H1 (cell line): ENCODE measurements around the gene APEH. TPM values are rescaled to one million over a fixed set of nuclear protein-coding genes. Genes with fewer than 3 reads are reported as not detected.

Experiments
- CTCF ChIA-PET: fragments of 300-600 bp; sonication (Branson Sonifier 250); formaldehyde crosslinking; loops from one replicate; lab custom pipeline; 2021; ENCODE audit not compliant: partially characterized antibody; lab: Charles Lee
- POLR2A ChIA-PET: fragments of 300-600 bp; sonication (Branson Sonifier 250); formaldehyde crosslinking; loops from one replicate; lab custom pipeline; 2021; ENCODE audit warnings: inconsistent platforms; ENCODE audit not compliant: partially characterized antibody; lab: Charles Lee
- DNase-seq, 2 experiments: peaks; one replicate each; pipeline versions ENCODE4 v3.0.0 to v3.0.0-alpha.2; 2010 to 2022; ENCODE audit warnings: low spot score in 2 of 2, low read depth in 1 of 2, mixed read lengths in 1 of 2
- FAIRE-seq: peaks from 2 replicates; lab custom pipeline; 2011; peaks lifted over from hg19 to GRCh38; lab: Jason Lieb, UNC
- H2AFZ ChIP-seq: 2 replicates; pipeline ENCODE4 v1.8.1; 2012; ENCODE audit warnings: low read length, inconsistent platforms
- H2AK5ac ChIP-seq: 2 replicates; pipeline ENCODE4 v1.6.1; 2013; ENCODE audit warnings: low read depth, low read length
- H2BK120ac ChIP-seq: replicated peaks from 2 replicates; pipeline ENCODE3; 2013; ENCODE audit warnings: low read depth, low read length, inconsistent platforms
- H2BK12ac ChIP-seq: 2 replicates; pipeline ENCODE4 v1.6.1; 2013; ENCODE audit warnings: low read depth, low read length
- H2BK15ac ChIP-seq: 2 replicates; pipeline ENCODE4 v1.6.1; 2013; ENCODE audit warnings: low read length
- H2BK20ac ChIP-seq: 2 replicates; pipeline ENCODE4 v1.6.1; 2013; ENCODE audit warnings: low read length
- H2BK5ac ChIP-seq: 2 replicates; pipeline ENCODE4 v1.6.1; 2013; ENCODE audit warnings: low read depth, low read length
- H3K14ac ChIP-seq: 2 replicates; pipeline ENCODE4 v1.6.1; 2013; ENCODE audit warnings: inconsistent platforms; ENCODE audit not compliant: insufficient read length
- H3K18ac ChIP-seq: 2 replicates; pipeline ENCODE4 v1.6.1; 2013; ENCODE audit warnings: low read length; ENCODE audit errors: extremely low read depth
- H3K23ac ChIP-seq: 2 replicates; pipeline ENCODE4 v1.6.1; 2013; ENCODE audit warnings: inconsistent platforms; ENCODE audit not compliant: insufficient read length
- H3K23me2 ChIP-seq: 2 replicates; pipeline ENCODE4 v1.6.1; 2013; ENCODE audit warnings: low read depth, low read length
- H3K27ac ChIP-seq: 2 replicates; pipeline ENCODE4 v1.6.1; 2011; ENCODE audit warnings: low read depth, low read length, inconsistent platforms
- H3K27me3 ChIP-seq, 4 experiments: replicated peaks in 1 of 4; 1 replicate in 1 of 4; 2 replicates in 3 of 4; pipeline versions ENCODE4 v1.6.1 to v1.8.1; 2011 to 2013; ENCODE audit warnings: low read length in 3 of 4, mild to moderate bottlenecking in 3 of 4, inconsistent platforms in 2 of 4, mixed read lengths in 2 of 4, moderate library complexity in 1 of 4; ENCODE audit not compliant: control insufficient read depth in 3 of 4, insufficient read depth in 3 of 4; ENCODE audit errors: extremely low read depth in 1 of 4
- H3K36me3 ChIP-seq, 4 experiments: 2 replicates each; pipeline versions ENCODE4 v1.6.1 to v1.8.1; 2011 to 2013; ENCODE audit warnings: mild to moderate bottlenecking in 4 of 4, low read length in 3 of 4, moderate library complexity in 2 of 4, control low read depth in 1 of 4, inconsistent platforms in 1 of 4; ENCODE audit not compliant: insufficient read depth in 4 of 4, control insufficient read depth in 2 of 4
- H3K4ac ChIP-seq: replicated peaks from 2 replicates; pipeline ENCODE3; 2013; ENCODE audit warnings: low read length, low read depth, mixed read lengths, inconsistent platforms; ENCODE audit not compliant: insufficient read length
- H3K4me1 ChIP-seq, 4 experiments: replicated peaks in 1 of 4; 1 replicate in 1 of 4; 2 replicates in 3 of 4; pipeline versions ENCODE4 v1.6.1 to v1.8.1; 2011 to 2013; ENCODE audit warnings: low read length in 3 of 4, inconsistent platforms in 2 of 4, mixed read lengths in 1 of 4; ENCODE audit not compliant: insufficient read depth in 4 of 4, control insufficient read depth in 3 of 4
- H3K4me2 ChIP-seq, 2 experiments: 2 replicates each; pipeline versions ENCODE4 v1.6.1 to v1.8.1; 2011 to 2013; ENCODE audit warnings: low read depth in 2 of 2, low read length in 2 of 2, control low read depth in 1 of 2, inconsistent platforms in 1 of 2, mild to moderate bottlenecking in 1 of 2; ENCODE audit not compliant: insufficient read depth in 1 of 2
- H3K4me3 ChIP-seq, 4 experiments: fragments of 200-600, 300-600 bp in 1 of 4; sonication (generic), shearing (Covaris generic), sonication (Bioruptor Twin) in 1 of 4; 2 replicates each; pipeline versions ENCODE4 v1.5.1 to v1.8.1; 2011 to 2016; ENCODE audit warnings: low read length in 4 of 4, low read depth in 3 of 4, control low read depth in 2 of 4, inconsistent platforms in 2 of 4, mild to moderate bottlenecking in 2 of 4, mixed read lengths in 1 of 4, moderate library complexity in 1 of 4; ENCODE audit not compliant: insufficient read depth in 2 of 4; ENCODE audit errors: extremely low read depth in 1 of 4
- H3K56ac ChIP-seq: replicated peaks from 2 replicates; pipeline ENCODE3; 2013; ENCODE audit warnings: low read depth, mild to moderate bottlenecking, mixed read lengths, low read length, inconsistent platforms; ENCODE audit not compliant: insufficient read length
- H3K79me1 ChIP-seq: 2 replicates; pipeline ENCODE4 v1.6.1; 2013; ENCODE audit warnings: low read depth, low read length, control low read depth
- H3K79me2 ChIP-seq, 2 experiments: 2 replicates each; pipeline versions ENCODE4 v1.6.1 to v1.8.1; 2012 to 2013; ENCODE audit warnings: low read length in 2 of 2, mild to moderate bottlenecking in 2 of 2, inconsistent platforms in 1 of 2; ENCODE audit not compliant: insufficient read depth in 2 of 2, control insufficient read depth in 1 of 2
- H3K9ac ChIP-seq, 4 experiments: replicated peaks in 1 of 4; 1 replicate in 1 of 4; 2 replicates in 3 of 4; pipeline versions ENCODE4 v1.6.1 to v1.8.1; 2011 to 2013; ENCODE audit warnings: low read depth in 3 of 4, low read length in 3 of 4, control low read depth in 2 of 4, mild to moderate bottlenecking in 2 of 4, moderate library complexity in 2 of 4, inconsistent platforms in 1 of 4; ENCODE audit errors: extremely low read depth in 1 of 4
- H3K9me3 ChIP-seq, 2 experiments: 2 replicates each; pipeline versions ENCODE4 v1.6.1 to v1.8.1; 2012 to 2013; ENCODE audit warnings: mild to moderate bottlenecking in 2 of 2, moderate library complexity in 2 of 2, control low read depth in 1 of 2, inconsistent platforms in 1 of 2, low read depth in 1 of 2, low read length in 1 of 2, mixed read lengths in 1 of 2; ENCODE audit not compliant: insufficient read depth in 2 of 2
- H4K20me1 ChIP-seq, 2 experiments: replicated peaks in 1 of 2; 2 replicates each; pipeline versions ENCODE3 to v1.8.1; 2011 to 2013; ENCODE audit warnings: inconsistent platforms in 2 of 2, low read length in 2 of 2, mild to moderate bottlenecking in 1 of 2; ENCODE audit not compliant: insufficient read depth in 2 of 2, control insufficient read depth in 1 of 2
- H4K5ac ChIP-seq: 2 replicates; pipeline ENCODE4 v1.6.1; 2013; ENCODE audit warnings: low read length, low read depth, mixed read lengths, inconsistent platforms; ENCODE audit not compliant: insufficient read length
- H4K8ac ChIP-seq: 2 replicates; pipeline ENCODE4 v1.8.0; 2013; ENCODE audit warnings: mild to moderate bottlenecking, moderate library complexity, low read length, inconsistent platforms; ENCODE audit not compliant: insufficient read depth; ENCODE audit errors: extremely low read depth
- H4K91ac ChIP-seq: replicated peaks from 2 replicates; pipeline ENCODE3; 2013; ENCODE audit warnings: low read length, mixed read lengths, inconsistent platforms; ENCODE audit not compliant: insufficient read length
- CHD1 ChIP-seq: IDR thresholded peaks from 2 replicates; pipeline ENCODE4 v1.6.1; 2012; ENCODE audit warnings: low read depth, low read length, improper control_type of control experiment
- EP300 ChIP-seq, 2 experiments: IDR thresholded peaks; 1 replicate in 1 of 2; 2 replicates in 1 of 2; pipeline ENCODE4 v1.6.1; 2011 to 2012; ENCODE audit warnings: low read depth in 2 of 2, low read length in 2 of 2, mild to moderate bottlenecking in 2 of 2, borderline replicate concordance in 1 of 2, inconsistent platforms in 1 of 2, moderate library complexity in 1 of 2
- WGBS, 2 experiments: shearing (Covaris generic) in 1 of 2; methylation state at CpG; one replicate each; pipeline versions ENCODE4 v1.1.6 to v1.1.7; 2013 to 2015; ENCODE audit warnings: low lambda C conversion rate in 2 of 2, mixed read lengths in 2 of 2, inconsistent platforms in 1 of 2, low coverage in 1 of 2, missing lambda C conversion rate in 1 of 2; ENCODE audit not compliant: insufficient replicate concordance in 2 of 2, insufficient coverage in 1 of 2, insufficient read length in 1 of 2; ENCODE audit errors: extremely low coverage in 1 of 2, missing lambda C conversion rate in 1 of 2; 5-methylcytosine and 5-hydroxymethylcytosine counted together
- polyA plus RNA-seq, 7 experiments: library from polyadenylated mRNA; depleted of rRNA in 3 of 7; stranded (reverse) in 5 of 7; unstranded in 2 of 7; fragments of >200 nt in 5 of 7; fragments of 200-250 nt in 2 of 7; gene quantifications; 1 replicate in 5 of 7; 2 replicates in 1 of 7; 4 replicates in 1 of 7; pipeline versions ENCODE4 v1.2.1 to v1.2.3, GENCODE V29; 2011 to 2013; ENCODE audit warnings: missing spikeins in 2 of 7, mixed read lengths in 2 of 7
- total RNA-seq: library from RNA; stranded (reverse); fragmentation: NEBNext Ultra II Directional; extraction: Animal tissue kit (Norgen Biotek cat#: 25700); gene quantifications from 2 replicates; pipeline ENCODE4 v1.2.1, GENCODE V29; 2021

APEH gene
- total and polyA plus RNA-seq, 2 of the 8 experiments (the other 6 are each of a cell fraction or from before 2014, with no cell fraction given) = 222 to 260 TPM

GRCh38 chr3:49666592-49666991 lies 7.6 kb upstream of the APEH start:
- 79% methylated on average over 8 of the region's 8 CpGs; no CpG with 5 or more reads in 1 of the 2 experiments for WGBS, 2 experiments
- no peak overlapping the region for H3K4me3 ChIP-seq
- no peak overlapping the region for H2BK5ac ChIP-seq
- H2BK20ac ChIP-seq = no peak overlapping the region
- H2BK12ac ChIP-seq = no peak overlapping the region
- no peaks in the 10 kb centered on the region for H3K79me1 ChIP-seq
- no peak overlapping the region for H3K14ac ChIP-seq
- ChIA-PET POLR2A (interaction anchor here (0.7 to 1.5 kb wide), 4 partner anchors 19 to 255 kb away, joined by 3 to 6 read pairs (median 3); partner anchors contain the start of genes RHOA and TCTA), CTCF (interaction anchor here (0.6 to 2.4 kb wide), 11 partner anchors 10 to 129 kb away, joined by 3 to 20 read pairs (median 4); no protein-coding TSS in a partner anchor)
- H4K8ac ChIP-seq = no peak overlapping the region
- no peak overlapping the region for H4K91ac ChIP-seq
- H3K4me1 ChIP-seq = peaks cover 0 to 8% (median under 1%) of the 10 kb centered on the region in 4 experiments; a peak in 1 of 7 replicates
- H3K9me3 ChIP-seq = no peaks in the 10 kb centered on the region
- FAIRE-seq = no peak
- no peak overlapping the region for H3K27ac ChIP-seq
- no peak overlapping the region for H4K5ac ChIP-seq
- no peak overlapping the region for H3K4ac ChIP-seq
- DNase-seq = no peak
- H3K9ac ChIP-seq = no peak overlapping the region
- H2AFZ ChIP-seq = no peak overlapping the region
- no peak for TF ChIP-seq CHD1
- TF ChIP-seq EP300 (IDR thresholded peaks at IDR 0.05; ENCODE audit: borderline replicate concordance in 1 of 2, low read depth in 2 of 2, low read length in 2 of 2) = no peak
- H3K79me2 ChIP-seq = no peaks in the 10 kb centered on the region
- no peak overlapping the region for H2BK120ac ChIP-seq
- H2BK15ac ChIP-seq = 0 out of 2 replicates have a peak overlapping the region, but pooled peaks have one; percentile 77
- no peak overlapping the region for H3K23ac ChIP-seq
- H3K4me2 ChIP-seq = no peak overlapping the region
- no peaks in the 10 kb centered on the region for H4K20me1 ChIP-seq
- no peak overlapping the region for H3K18ac ChIP-seq
- no peaks in the 10 kb centered on the region for H3K23me2 ChIP-seq
- H3K27me3 ChIP-seq = no peaks in the 10 kb centered on the region
- H2AK5ac ChIP-seq = no peak overlapping the region
- H3K36me3 ChIP-seq = no peaks in the 10 kb centered on the region
- no peak overlapping the region for H3K56ac ChIP-seq
